BJ (cell line): ENCODE data around the gene CLASRP. TPM values are rescaled to one million over a fixed set of nuclear protein-coding genes. Genes with fewer than 3 reads are reported as not detected.

ENCODE experiments used
- CTCF ChIA-PET: fragments of 350-600 bp; formaldehyde crosslinking; extraction: SDS; loops from one replicate; lab custom pipeline; 2021; ENCODE audit warnings: antibody characterized with exemption, inconsistent platforms; lab: Yijun Ruan, JAX
- POLR2A ChIA-PET: fragments of 300-600 bp; sonication (Branson Sonifier 250); formaldehyde crosslinking; extraction: SDS; loops from one replicate; lab custom pipeline; 2021; ENCODE audit warnings: antibody characterized with exemption; lab: Charles Lee
- DNase-seq: peaks from one replicate; pipeline ENCODE4 v3.0.0-alpha.2; 2011; ENCODE audit warnings: low read depth
- H3K27me3 ChIP-seq: 2 replicates; pipeline ENCODE4 v1.6.0; 2011; ENCODE audit warnings: low read length; ENCODE audit not compliant: control insufficient read depth, insufficient read depth
- H3K36me3 ChIP-seq: 2 replicates; pipeline ENCODE4 v1.5.1; 2011; ENCODE audit warnings: low read length; ENCODE audit not compliant: control insufficient read depth, insufficient read depth
- H3K4me3 ChIP-seq: 2 replicates; pipeline ENCODE4 v1.5.1; 2011; ENCODE audit warnings: low read depth, mild to moderate bottlenecking, control low read depth, low read length
- CTCF ChIP-seq: IDR thresholded peaks from 2 replicates; pipeline ENCODE4 v1.5.1; 2011; ENCODE audit warnings: low read depth, mild to moderate bottlenecking, control low read depth, inconsistent platforms, low read length, moderate library complexity; ENCODE audit not compliant: insufficient read depth
- polyA plus RNA-seq: library from polyadenylated mRNA; depleted of rRNA; stranded (reverse); fragments of >200 nt; gene quantifications from 2 replicates; pipeline ENCODE4 v1.2.3, GENCODE V29; 2011

CLASRP gene
- polyA plus RNA-seq, 1 experiment: 15.9 TPM

DNA sequence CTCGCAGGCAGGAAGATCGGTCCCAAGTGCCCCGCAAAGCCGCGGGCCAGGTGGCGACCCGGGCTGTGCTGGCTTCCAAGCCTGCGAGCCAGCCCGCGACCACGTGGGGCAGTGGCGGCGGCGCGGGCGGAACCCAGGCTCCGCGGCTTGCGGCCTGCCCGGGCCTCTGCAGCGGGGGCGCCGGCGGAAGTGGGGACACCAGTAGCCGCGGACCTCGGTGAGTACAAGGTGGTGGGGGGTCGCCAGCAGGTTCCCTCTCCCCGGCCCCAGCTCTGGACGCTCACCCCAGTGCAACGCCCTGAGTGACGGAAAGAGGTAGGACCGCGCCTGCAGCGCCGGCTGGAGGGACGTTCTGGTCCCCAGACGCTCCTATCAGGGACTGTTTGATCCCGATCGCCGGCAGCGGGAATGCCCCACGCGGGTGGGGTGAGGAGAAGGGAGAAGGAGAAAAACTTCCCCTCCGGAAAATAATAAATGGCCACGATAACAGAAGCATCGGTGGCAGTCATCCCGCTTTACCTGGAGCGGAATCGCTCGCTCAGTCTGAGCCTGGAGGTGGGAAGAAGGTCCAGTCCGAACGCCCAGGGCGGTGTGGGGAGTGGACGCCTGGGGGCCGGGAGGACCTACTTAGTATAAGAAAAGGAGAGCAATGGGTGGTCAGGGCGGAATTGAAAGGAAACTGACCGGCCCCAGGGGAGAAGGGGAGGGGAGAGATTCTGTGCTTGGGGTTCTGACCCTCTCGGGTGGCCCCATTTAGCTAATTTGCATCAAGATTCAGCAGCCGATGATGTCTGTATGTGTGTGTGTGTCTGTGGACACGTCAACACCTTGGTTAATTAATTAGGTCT, 40.4 kb downstream of the CLASRP start, which contains the start of gene GEMIN7:
Gene GEMIN7 (plus strand): TSS at position 198 of the 848 bp plus-strand sequence. CDS start 10,855 bp downstream, outside the sequence.
- DNase-seq: no peak
- ChIA-PET POLR2A (no interaction called here), CTCF (interaction anchor here (0.8 to 1.8 kb wide), 4 partner anchors 11 to 20 kb away, joined by 3 to 9 read pairs (median 5); partner anchors contain the start of gene PPP1R37)
- peak within 1 kb of the TSS; percentile 80 for H3K4me3 ChIP-seq
- no peaks in the 10 kb centered on the region for H3K27me3 ChIP-seq
- peaks cover 4% of the 10 kb centered on the region; the same call in 1 of the 2 replicates for H3K36me3 ChIP-seq
- no peak for TF ChIP-seq CTCF

- Histone ChIP-seq H3K4me3 (peak overlapping the region; percentile 80), H3K27me3 (no peaks in the 10 kb centered on the region), H3K36me3 (peaks cover 4% of the 10 kb centered on the region; the same call in 1 of the 2 replicates)
- no peak for DNase-seq
- ChIA-PET CTCF (interaction anchor here (1.0 to 1.8 kb wide), 3 partner anchors 10 to 20 kb away, joined by 3 to 9 read pairs (median 7); partner anchors contain the start of gene PPP1R37), POLR2A (no interaction called here)
- TF ChIP-seq CTCF: no peak
These were observed 41.1 kb downstream of the CLASRP start for GRCh38 chr19:45079911-45080370.

GRCh38 chr19:45082170-45082569, 43.3 kb downstream of the CLASRP start:
- Histone ChIP-seq H3K27me3 (no peaks in the 10 kb centered on the region), H3K4me3 (no peak overlapping the region), H3K36me3 (peaks cover 5% of the 10 kb centered on the region; the same call in 1 of the 2 replicates)
- ChIA-PET CTCF (interaction anchor here (0.5 kb wide), 1 partner anchor 10 kb away, joined by 5 read pairs; no protein-coding TSS in a partner anchor), POLR2A (no interaction called here)
- TF ChIP-seq CTCF: no peak
- no peak for DNase-seq

DNA sequence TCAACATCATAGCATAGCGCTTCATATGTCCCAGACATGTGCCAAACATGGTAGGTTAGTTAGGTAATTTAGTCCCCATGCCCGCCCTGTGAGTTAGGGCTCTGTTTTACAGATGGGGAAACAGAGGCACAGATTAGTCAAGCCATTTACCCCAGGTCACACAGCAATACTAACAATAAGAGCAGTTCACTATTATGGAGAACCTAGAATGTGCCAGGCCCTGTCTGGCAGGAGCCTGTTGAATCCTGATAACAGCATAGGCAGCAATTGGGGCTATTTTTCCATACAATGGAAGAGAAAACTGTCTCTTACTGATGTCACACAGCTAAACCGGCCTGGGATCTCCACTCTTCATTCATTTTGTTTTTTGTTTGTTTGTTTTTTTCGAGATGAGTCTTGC, 47.6 kb downstream of the CLASRP start:
- no peak overlapping the region for H3K4me3 ChIP-seq
- TF ChIP-seq CTCF: no peak
- H3K27me3 ChIP-seq: no peaks in the 10 kb centered on the region
- CTCF ChIA-PET: no interaction called here
- DNase-seq: no peak
- H3K36me3 ChIP-seq: peaks cover 10% of the 10 kb centered on the region
- POLR2A ChIA-PET: no interaction called here

DNA sequence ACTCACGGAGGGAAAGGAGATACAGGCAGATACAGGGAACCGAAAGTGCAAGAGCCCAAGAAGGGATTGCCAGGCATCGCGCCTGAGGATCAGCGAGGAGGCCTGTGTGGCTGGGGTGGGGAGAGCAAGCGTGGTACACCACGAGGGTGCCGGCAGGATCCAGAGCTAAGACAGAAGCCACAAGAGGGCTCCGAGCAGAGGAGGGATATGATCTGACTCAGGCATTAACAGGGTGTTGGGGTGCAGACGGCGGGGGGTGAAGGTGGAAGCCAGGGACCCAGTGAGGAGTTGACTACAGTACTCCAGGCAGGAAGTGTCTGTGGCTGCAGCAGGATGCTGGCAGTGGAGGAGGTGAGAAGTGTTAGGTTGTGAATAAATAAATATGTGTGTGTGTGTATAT, 48.7 kb downstream of the CLASRP start:
- CTCF ChIA-PET: interaction anchor here (1.0 kb wide), 1 partner anchor 11 kb away, joined by 4 read pairs; no protein-coding TSS in a partner anchor
- H3K4me3 ChIP-seq: no peak overlapping the region
- POLR2A ChIA-PET: no interaction called here
- H3K36me3 ChIP-seq: peaks cover 6% of the 10 kb centered on the region
- no peak for DNase-seq
- TF ChIP-seq CTCF: no peak
- H3K27me3 ChIP-seq: no peaks in the 10 kb centered on the region
